Mesothelial cell of epicardium (in vitro differentiated cells): ENCODE measurements around the gene APOBEC3G. TPM values are rescaled to one million over a fixed set of nuclear protein-coding genes. Genes with fewer than 3 reads are reported as not detected.

ENCODE experiments used
- DNase-seq, 2 experiments: peaks; one replicate each; pipeline ENCODE4 v3.0.0; 2021; ENCODE audit warnings: low spot score in 2 of 2; ENCODE audit not compliant: unreplicated experiment in 2 of 2
- H3K27ac Mint-ChIP-seq: 2 replicates; pipeline ENCODE4 v1.8.0; 2021; ENCODE audit warnings: mixed read lengths
- H3K27me3 Mint-ChIP-seq: 2 replicates; pipeline ENCODE4 v1.8.0; 2021; ENCODE audit warnings: low read depth, mixed read lengths
- H3K36me3 Mint-ChIP-seq: 2 replicates; pipeline ENCODE4 v1.8.0; 2021; ENCODE audit warnings: mixed read lengths
- H3K4me1 Mint-ChIP-seq: 2 replicates; pipeline ENCODE4 v1.8.0; 2021; ENCODE audit warnings: mixed read lengths
- H3K4me3 Mint-ChIP-seq: 2 replicates; pipeline ENCODE4 v1.8.0; 2021; ENCODE audit warnings: mild to moderate bottlenecking, moderate library complexity, mixed read lengths
- H3K9me3 Mint-ChIP-seq: 2 replicates; pipeline ENCODE4 v1.8.0; 2021; ENCODE audit warnings: mixed read lengths
- total RNA-seq: library from RNA; stranded (reverse); gene quantifications from 3 replicates; pipeline ENCODE4 v1.2.1, GENCODE V29; 2021
- TF ChIP-seq, protein P1 (sequence below): fragments of 200-600 bp; sonication (generic); IDR thresholded peaks from one replicate; pipeline ENCODE4 v1.5.0; 2021; ENCODE audit warnings: antibody characterized with exemption; ENCODE audit not compliant: unreplicated experiment

The APOBEC3G gene
- total RNA-seq, 1 donor from 2014 or later, result 5.5 TPM

DNA sequence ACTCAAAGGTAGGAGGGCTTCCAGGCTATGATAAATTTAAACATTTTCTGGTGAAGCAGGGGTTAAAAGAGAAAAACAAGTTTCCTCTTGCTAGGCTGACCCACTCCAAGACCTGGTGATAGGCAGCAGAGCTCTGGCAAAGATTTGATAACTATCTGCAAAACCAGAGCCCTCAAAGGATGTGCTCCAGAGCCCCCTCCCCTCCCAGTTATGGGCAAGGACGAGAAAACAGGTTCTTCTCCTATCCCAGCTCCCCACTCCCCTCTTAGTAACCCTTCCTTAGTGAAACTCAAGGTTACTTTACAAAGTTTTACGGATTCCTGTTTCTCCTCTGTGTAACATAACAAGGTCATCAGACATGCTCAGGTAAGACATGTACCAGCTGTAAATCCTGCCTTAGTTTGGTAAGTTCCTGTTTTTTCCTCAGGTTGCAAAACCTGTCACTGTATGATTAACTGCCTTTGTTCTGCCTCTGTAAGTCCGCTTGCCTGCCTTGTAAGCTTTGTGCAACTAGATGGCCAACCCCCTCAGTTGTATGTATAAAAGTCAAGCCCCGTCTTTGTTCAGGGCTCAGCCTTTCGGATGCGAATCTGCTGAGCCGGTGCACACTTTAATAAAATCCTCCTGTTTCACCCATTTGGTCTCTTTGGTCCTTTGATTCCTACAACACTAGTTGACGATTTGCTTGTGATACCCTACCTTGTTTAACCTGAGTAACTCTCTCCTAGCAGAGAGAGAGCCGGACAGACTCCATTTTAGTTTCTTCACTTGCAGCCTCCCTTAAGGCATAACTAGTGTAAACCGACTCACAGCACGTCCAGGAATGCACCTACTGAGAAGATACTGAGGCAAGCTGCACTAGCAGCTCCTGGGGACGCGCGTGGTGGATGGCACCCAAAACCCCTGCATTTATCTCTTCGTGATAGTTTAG lies 33.8 kb downstream of the APOBEC3G start:
- Mint-ChIP-seq H3K9me3 (no peaks in the 10 kb centered on the region), H3K36me3 (no peaks in the 10 kb centered on the region), H3K27me3 (no peaks in the 10 kb centered on the region), H3K4me3 (peak overlapping the region; percentile 2), H3K4me1 (peaks cover 38% of the 10 kb centered on the region), H3K27ac (peak overlapping the region; percentile 88)
- no peak for DNase-seq
- TF ChIP-seq, protein P1, sequence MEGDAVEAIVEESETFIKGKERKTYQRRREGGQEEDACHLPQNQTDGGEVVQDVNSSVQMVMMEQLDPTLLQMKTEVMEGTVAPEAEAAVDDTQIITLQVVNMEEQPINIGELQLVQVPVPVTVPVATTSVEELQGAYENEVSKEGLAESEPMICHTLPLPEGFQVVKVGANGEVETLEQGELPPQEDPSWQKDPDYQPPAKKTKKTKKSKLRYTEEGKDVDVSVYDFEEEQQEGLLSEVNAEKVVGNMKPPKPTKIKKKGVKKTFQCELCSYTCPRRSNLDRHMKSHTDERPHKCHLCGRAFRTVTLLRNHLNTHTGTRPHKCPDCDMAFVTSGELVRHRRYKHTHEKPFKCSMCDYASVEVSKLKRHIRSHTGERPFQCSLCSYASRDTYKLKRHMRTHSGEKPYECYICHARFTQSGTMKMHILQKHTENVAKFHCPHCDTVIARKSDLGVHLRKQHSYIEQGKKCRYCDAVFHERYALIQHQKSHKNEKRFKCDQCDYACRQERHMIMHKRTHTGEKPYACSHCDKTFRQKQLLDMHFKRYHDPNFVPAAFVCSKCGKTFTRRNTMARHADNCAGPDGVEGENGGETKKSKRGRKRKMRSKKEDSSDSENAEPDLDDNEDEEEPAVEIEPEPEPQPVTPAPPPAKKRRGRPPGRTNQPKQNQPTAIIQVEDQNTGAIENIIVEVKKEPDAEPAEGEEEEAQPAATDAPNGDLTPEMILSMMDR, result no peak

- no peaks in the 10 kb centered on the region for H3K27me3 Mint-ChIP-seq
- DNase-seq, result no peak
- no peaks in the 10 kb centered on the region for H3K36me3 Mint-ChIP-seq
- H3K4me3 Mint-ChIP-seq, result peak overlapping the region; percentile 22
- TF ChIP-seq, protein P1, result no peak
- H3K27ac Mint-ChIP-seq, result peak overlapping the region; percentile 84
- peaks cover 43% of the 10 kb centered on the region for H3K4me1 Mint-ChIP-seq
- H3K9me3 Mint-ChIP-seq, result no peaks in the 10 kb centered on the region
These were observed 37.0 kb downstream of the APOBEC3G start for GRCh38 chr22:39114112-39114511.

DNA sequence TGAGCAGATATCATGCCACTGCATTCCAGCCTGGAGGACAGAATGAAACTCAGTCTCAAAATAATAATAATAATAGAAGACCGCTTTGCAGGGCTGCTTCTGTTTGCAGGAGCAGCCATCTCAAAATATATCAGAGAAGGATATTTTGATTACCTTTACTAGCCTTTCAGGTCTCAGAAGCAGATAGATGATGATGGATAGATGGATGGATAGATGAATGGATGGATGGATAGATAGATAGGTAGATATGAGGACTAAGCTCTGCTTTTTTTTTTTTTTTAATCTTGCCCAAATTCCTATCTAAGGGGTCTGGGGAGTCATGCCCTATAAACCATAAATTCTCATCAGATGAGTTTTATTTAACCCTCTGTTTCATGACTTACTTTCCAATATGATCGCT lies 38.5 kb downstream of the APOBEC3G start:
- Mint-ChIP-seq H3K4me3 (no peak overlapping the region), H3K9me3 (no peaks in the 10 kb centered on the region), H3K27me3 (no peaks in the 10 kb centered on the region), H3K36me3 (no peaks in the 10 kb centered on the region), H3K27ac (no peak overlapping the region), H3K4me1 (peaks cover 43% of the 10 kb centered on the region)
- DNase-seq, result no peak
- TF ChIP-seq, protein P1, result no peak

DNA sequence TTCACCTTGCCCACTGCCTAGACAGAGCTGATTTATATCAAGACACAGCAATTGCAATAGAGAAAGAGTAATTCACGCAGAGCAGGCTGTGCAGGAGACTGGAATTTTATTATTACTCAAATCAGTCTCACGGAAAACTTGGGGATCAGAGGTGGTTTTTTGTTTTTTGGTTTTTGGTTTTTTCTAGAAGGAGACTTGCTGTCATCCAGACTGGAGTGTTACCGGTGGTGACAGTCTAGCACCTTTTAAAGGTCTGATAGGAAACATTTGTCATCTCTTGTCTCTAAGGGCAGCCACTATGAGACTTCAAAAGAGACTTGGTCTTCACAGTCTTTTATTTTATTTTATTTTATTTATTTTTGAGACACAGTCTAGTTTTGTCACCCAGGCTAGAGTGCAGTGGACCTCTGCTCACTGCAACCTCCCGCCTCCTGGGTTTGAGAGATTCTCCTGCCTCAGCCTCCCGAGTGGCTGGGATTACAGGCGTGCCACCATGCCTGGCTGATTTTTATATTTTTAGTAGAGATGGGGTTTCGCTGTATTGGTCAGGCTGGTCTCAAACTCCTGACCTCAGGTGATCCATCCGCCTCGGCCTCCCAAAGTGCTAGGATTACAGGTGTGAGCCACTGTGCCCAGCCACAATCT lies 39.0 kb downstream of the APOBEC3G start:
- Mint-ChIP-seq H3K27ac (no peak overlapping the region), H3K4me1 (peaks cover 38% of the 10 kb centered on the region), H3K27me3 (no peaks in the 10 kb centered on the region), H3K9me3 (no peaks in the 10 kb centered on the region), H3K36me3 (no peaks in the 10 kb centered on the region), H3K4me3 (no peak overlapping the region)
- TF ChIP-seq, protein P1, result no peak
- DNase-seq, result no peak

DNA sequence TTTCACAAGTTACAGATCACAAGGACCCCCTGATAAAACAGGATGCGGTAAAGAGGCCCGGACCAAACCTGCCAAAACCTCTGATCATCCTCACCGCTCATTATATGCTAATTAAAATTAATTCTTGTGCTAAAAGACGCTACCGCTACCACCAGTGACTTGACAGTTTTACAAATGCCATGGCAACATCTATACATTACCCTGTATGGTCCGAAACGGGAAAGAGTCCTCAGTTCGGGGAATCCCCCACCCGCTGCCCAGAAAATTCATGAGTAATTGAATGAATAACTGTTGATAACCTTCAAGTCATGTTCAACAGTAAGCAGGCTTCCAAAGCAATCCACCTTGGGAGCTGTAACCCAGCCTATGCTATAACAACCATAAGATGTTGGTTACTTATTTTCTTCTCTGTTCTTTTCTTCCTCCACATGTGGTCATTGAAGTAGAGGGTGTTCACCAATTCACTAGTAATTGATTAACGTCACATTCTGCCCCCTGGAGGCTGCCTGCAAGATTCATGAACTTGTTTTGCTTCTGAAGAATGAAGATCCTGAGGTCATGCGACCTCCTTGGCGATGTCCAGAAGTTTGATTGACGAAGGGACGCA lies 40.6 kb downstream of the APOBEC3G start:
- no peaks in the 10 kb centered on the region for H3K27me3 Mint-ChIP-seq
- H3K4me1 Mint-ChIP-seq, result peaks cover 29% of the 10 kb centered on the region
- no peak for DNase-seq
- H3K27ac Mint-ChIP-seq, result no peak overlapping the region
- TF ChIP-seq, protein P1, result no peak
- H3K36me3 Mint-ChIP-seq, result no peaks in the 10 kb centered on the region
- H3K4me3 Mint-ChIP-seq, result no peak overlapping the region
- no peaks in the 10 kb centered on the region for H3K9me3 Mint-ChIP-seq
